HUES6 (cell line): ENCODE measurements around the gene COL23A1.

ENCODE experiments used
- H3K27ac ChIP-seq: 2 replicates; pipeline ENCODE4 v1.7.0; 2013; ENCODE audit warnings: low read depth, mild to moderate bottlenecking, low read length, inconsistent platforms
- H3K27me3 ChIP-seq: 2 replicates; pipeline ENCODE4 v1.6.1; 2013; ENCODE audit warnings: low read length; ENCODE audit not compliant: control insufficient read depth, insufficient read depth
- H3K36me3 ChIP-seq: 2 replicates; pipeline ENCODE4 v1.6.1; 2013; ENCODE audit warnings: low read length; ENCODE audit not compliant: control insufficient read depth, insufficient read depth
- H3K4me1 ChIP-seq: 2 replicates; pipeline ENCODE4 v1.6.1; 2013; ENCODE audit warnings: low read length; ENCODE audit not compliant: control insufficient read depth, insufficient read depth
- H3K4me3 ChIP-seq: 2 replicates; pipeline ENCODE4 v1.5.1; 2013; ENCODE audit warnings: low read depth, low read length
- H3K9ac ChIP-seq: one replicate; pipeline ENCODE4 v1.6.1; 2013; ENCODE audit warnings: mild to moderate bottlenecking, low read length
- H3K9me3 ChIP-seq: 2 replicates; pipeline ENCODE4 v1.6.1; 2013; ENCODE audit warnings: low read depth, low read length; ENCODE audit not compliant: control insufficient read depth, insufficient read depth

COL23A1 gene

GRCh38 chr5:178432421-178433272, 157.5 kb downstream of the COL23A1 start:
- Histone ChIP-seq H3K4me3 (no peak overlapping the region), H3K9ac (no peak overlapping the region), H3K9me3 (peaks cover 5% of the 10 kb centered on the region), H3K27ac (no peak overlapping the region), H3K36me3 (no peaks in the 10 kb centered on the region), H3K4me1 (peaks cover 21% of the 10 kb centered on the region), H3K27me3 (no peaks in the 10 kb centered on the region)

- H3K4me3 ChIP-seq, result no peak overlapping the region
- H3K4me1 ChIP-seq, result peaks cover 22% of the 10 kb centered on the region
- no peaks in the 10 kb centered on the region for H3K36me3 ChIP-seq
- no peak overlapping the region for H3K9ac ChIP-seq
- no peaks in the 10 kb centered on the region for H3K27me3 ChIP-seq
- H3K9me3 ChIP-seq, result peaks cover 5% of the 10 kb centered on the region
- H3K27ac ChIP-seq, result no peak overlapping the region
Observed at GRCh38 chr5:178431782-178432165, 158.4 kb downstream of the COL23A1 start.

GRCh38 chr5:178431063-178431781, 159.0 kb downstream of the COL23A1 start:
- Histone ChIP-seq H3K9ac (no peak overlapping the region), H3K27me3 (no peaks in the 10 kb centered on the region), H3K27ac (no peak overlapping the region), H3K9me3 (peaks cover 5% of the 10 kb centered on the region), H3K4me1 (peaks cover 22% of the 10 kb centered on the region), H3K4me3 (no peak overlapping the region), H3K36me3 (no peaks in the 10 kb centered on the region)

- Histone ChIP-seq H3K4me3 (no peak overlapping the region), H3K27me3 (no peaks in the 10 kb centered on the region), H3K9ac (no peak overlapping the region), H3K36me3 (no peaks in the 10 kb centered on the region), H3K9me3 (peaks cover 5% of the 10 kb centered on the region), H3K27ac (no peak overlapping the region), H3K4me1 (peaks cover 22% of the 10 kb centered on the region)
Observed at GRCh38 chr5:178430186-178431062, 159.8 kb downstream of the COL23A1 start.

- no peak overlapping the region for H3K27ac ChIP-seq
- no peak overlapping the region for H3K4me3 ChIP-seq
- no peaks in the 10 kb centered on the region for H3K27me3 ChIP-seq
- peaks cover 5% of the 10 kb centered on the region for H3K9me3 ChIP-seq
- H3K4me1 ChIP-seq, result peaks cover 20% of the 10 kb centered on the region
- no peaks in the 10 kb centered on the region for H3K36me3 ChIP-seq
- H3K9ac ChIP-seq, result no peak overlapping the region
Observed at GRCh38 chr5:178429491-178430185, 160.6 kb downstream of the COL23A1 start.

- H3K36me3 ChIP-seq, result no peaks in the 10 kb centered on the region
- no peak overlapping the region for H3K9ac ChIP-seq
Observed at GRCh38 chr5:178429156-178429468, 161.1 kb downstream of the COL23A1 start.

GRCh38 chr5:178428341-178429155, 161.6 kb downstream of the COL23A1 start:
- Histone ChIP-seq H3K4me1 (peaks cover 23% of the 10 kb centered on the region), H3K9me3 (peaks cover 5% of the 10 kb centered on the region), H3K27me3 (no peaks in the 10 kb centered on the region), H3K36me3 (no peaks in the 10 kb centered on the region), H3K27ac (no peak overlapping the region), H3K4me3 (no peak overlapping the region), H3K9ac (no peak overlapping the region)

More at GRCh38 chr5:178429156-178429468, 161.1 kb downstream of the COL23A1 start:
- Histone ChIP-seq H3K9me3 (peaks cover 5% of the 10 kb centered on the region), H3K4me3 (no peak overlapping the region), H3K27me3 (no peaks in the 10 kb centered on the region), H3K27ac (no peak overlapping the region), H3K4me1 (peaks cover 23% of the 10 kb centered on the region)

GRCh38 chr5:178427576-178428197, 162.5 kb downstream of the COL23A1 start:
- Histone ChIP-seq H3K9me3 (peaks cover 5% of the 10 kb centered on the region), H3K4me1 (peaks cover 23% of the 10 kb centered on the region), H3K9ac (no peak overlapping the region), H3K27me3 (no peaks in the 10 kb centered on the region), H3K27ac (no peak overlapping the region), H3K36me3 (no peaks in the 10 kb centered on the region), H3K4me3 (no peak overlapping the region)

GRCh38 chr5:178426326-178427130, 163.7 kb downstream of the COL23A1 start:
- Histone ChIP-seq H3K4me3 (no peak overlapping the region), H3K27me3 (no peaks in the 10 kb centered on the region), H3K27ac (no peak overlapping the region), H3K36me3 (no peaks in the 10 kb centered on the region), H3K9ac (no peak overlapping the region), H3K9me3 (peaks cover 3% of the 10 kb centered on the region), H3K4me1 (peaks cover 33% of the 10 kb centered on the region)
